Stimulated activated CD8-positive, alpha-beta memory T cell treated with anti-CD3 and anti-CD28 coated beads, Interleukin-12 subunit alpha, Interleukin-12 subunit beta, amount 100 ng/mL, for 4 hours (primary cell): ENCODE data around the gene KATNAL1.

Experiments used
- DNase-seq: peaks from one replicate; pipeline ENCODE4 v3.0.0-alpha.2; 2020; ENCODE audit warnings: low read depth

KATNAL1 gene

GRCh38 chr13:30163441-30163840, 143.9 kb downstream of the KATNAL1 start:
- no peak for DNase-seq

DNA sequence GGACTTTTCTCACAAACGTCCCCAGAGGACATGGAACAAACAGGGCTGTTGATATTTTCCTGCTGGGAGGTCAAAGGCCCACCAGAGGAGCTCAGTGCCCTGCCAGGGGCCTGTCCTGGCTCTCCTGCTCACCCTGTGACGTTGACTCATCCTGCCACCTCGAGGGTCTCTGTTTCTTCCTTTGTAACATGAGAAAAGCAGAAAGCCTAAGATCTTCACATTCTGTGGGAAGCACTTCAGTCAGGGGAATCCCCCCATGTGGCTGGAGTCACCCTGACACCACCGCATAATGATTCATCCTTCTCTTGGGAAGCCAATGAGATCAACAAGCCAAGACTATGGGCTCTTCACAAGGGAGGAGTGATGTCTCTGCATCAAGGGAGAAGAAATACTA, 147.9 kb downstream of the KATNAL1 start:
- DNase-seq, result no peak

DNA sequence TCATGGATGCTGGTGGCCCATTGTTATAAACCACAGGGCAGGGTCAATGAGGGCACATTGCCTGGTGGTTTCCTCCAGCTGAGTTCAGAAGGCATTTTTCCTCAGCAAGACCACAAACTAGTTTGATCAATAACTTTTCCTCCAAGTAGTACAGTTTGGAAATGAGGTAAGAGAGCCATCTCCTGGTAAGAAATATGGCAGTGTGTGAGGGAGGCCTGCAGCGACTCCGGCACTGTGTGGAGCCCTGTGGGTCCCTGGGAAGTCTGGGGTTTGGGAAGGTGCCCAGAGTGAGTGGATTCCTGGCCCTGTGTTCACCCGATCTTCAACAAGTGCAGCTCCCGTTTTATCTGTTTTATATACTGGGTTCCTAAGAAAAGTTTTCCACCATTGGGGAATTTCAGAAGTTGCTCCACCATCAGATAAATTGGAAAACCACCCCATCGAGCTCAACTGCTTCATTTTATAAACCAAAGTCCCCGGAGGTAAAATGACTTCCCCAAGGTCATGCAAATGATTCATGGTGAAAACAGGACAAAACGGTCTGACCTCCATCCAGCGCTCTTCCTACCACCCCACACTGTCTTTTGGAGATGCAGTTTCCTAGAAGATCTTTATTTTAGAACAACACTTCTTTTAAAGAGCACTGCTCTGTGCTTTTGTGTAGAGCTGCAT, 148.4 kb downstream of the KATNAL1 start:
- DNase-seq, result no peak

GRCh38 chr13:30157616-30157993, 149.7 kb downstream of the KATNAL1 start:
- DNase-seq, result no peak

GRCh38 chr13:30156826-30157615, 150.3 kb downstream of the KATNAL1 start:
- no peak for DNase-seq

DNA sequence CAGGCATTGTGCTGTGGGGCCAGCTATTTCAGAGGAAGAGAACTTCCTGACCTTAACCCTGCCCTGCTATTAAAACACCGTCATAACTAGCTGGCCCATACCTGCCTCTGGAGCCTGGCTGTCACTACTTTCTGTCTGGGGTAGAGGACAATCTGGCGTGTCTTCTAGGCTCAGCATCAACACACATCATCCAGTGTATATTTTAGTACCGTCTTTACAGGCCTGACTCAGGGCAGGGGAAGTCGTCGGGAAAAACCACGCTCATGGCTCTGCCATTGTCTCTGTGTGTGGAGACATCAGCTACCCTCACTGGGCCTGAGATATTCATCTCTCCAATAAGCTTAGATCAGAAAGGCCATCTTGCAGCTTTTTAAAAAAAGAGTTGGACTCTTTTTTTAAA, 151.1 kb downstream of the KATNAL1 start:
- no peak for DNase-seq

GRCh38 chr13:30154931-30155330, 152.4 kb downstream of the KATNAL1 start:
- DNase-seq, result no peak

GRCh38 chr13:30154531-30154930, 152.8 kb downstream of the KATNAL1 start:
- no peak for DNase-seq

DNA sequence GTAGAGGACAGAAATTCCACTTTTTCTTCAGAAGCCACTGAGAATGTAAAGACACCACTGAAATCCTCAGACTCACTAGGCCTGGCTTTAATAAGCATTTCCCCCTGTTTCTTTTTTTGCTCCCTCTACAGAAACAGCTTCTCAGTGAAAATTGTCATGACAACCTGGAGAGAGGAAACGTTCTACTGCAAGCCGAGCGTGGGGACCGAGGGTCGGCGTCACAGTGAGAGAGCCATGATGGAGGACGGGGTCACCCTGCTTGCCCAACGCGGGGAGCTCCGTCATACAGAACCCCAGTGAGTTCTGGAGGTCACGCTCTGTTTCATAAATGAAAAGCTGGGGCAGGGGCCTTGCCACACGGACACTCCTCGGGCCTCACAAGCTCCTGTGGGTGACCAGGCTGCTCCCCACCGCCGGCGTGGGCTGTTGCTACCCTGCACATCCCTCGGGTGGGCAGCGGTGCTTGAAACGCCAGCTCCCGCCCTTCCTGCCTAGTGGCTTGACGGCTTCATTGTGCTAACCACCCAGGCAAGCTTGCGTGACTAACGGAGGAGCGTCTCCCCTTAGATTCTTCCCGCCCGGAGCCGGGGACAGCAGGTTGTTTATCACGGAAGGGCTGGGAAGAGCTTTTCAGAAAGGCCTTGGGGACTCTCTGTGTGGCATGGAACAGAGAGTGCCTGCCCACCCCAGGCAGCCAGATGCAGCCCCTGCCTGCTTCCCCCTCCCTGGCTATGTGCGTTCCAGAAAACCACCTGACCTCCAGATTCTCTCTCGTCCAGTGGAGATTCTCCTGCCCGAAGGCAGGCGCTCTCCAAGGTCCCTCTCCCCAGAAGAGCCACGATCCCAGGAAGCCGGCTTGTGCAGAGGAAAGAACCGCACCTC, 153.6 kb downstream of the KATNAL1 start:
- DNase-seq, result no peak
